Activated B cell treated with CpG ODN at 0.5 μM for 24 hours (primary cell): Measurements from ENCODE around the gene PRKACA. TPM values are rescaled to one million over a fixed set of nuclear protein-coding genes. Genes with fewer than 3 reads are reported as not detected.

Experiments
- ATAC-seq: fragments of 200-7000 bp; cut with Tn5 transposase; one replicate; pipeline ENCODE4 v1.10.0; 2021; ENCODE audit warnings: low read depth, mild to moderate bottlenecking, moderate library complexity
- CTCF ChIA-PET: fragments of 350-600 bp; sonication (Branson Sonifier 250); formaldehyde crosslinking; loops from one replicate; lab custom pipeline; 2021; ENCODE audit warnings: antibody characterized with exemption; lab: Charles Lee
- POLR2A ChIA-PET: fragments of 350-600 bp; sonication (Branson Sonifier 250); formaldehyde crosslinking; loops from one replicate; lab custom pipeline; 2021; ENCODE audit warnings: antibody characterized with exemption; lab: Charles Lee
- DNase-seq: peaks from one replicate; pipeline ENCODE4 v3.0.0; 2022
- H3K27ac Mint-ChIP-seq: one replicate; pipeline ENCODE4 v1.8.0; 2020; ENCODE audit warnings: mixed read lengths
- H3K27me3 Mint-ChIP-seq: one replicate; pipeline ENCODE4 v1.8.0; 2021; ENCODE audit warnings: mixed read lengths
- H3K36me3 Mint-ChIP-seq: one replicate; pipeline ENCODE4 v1.8.0; 2021; ENCODE audit warnings: low read depth, mixed read lengths
- H3K4me1 Mint-ChIP-seq: one replicate; pipeline ENCODE4 v1.8.0; 2021; ENCODE audit warnings: mixed read lengths
- H3K4me3 Mint-ChIP-seq: one replicate; pipeline ENCODE4 v1.8.0; 2020; ENCODE audit warnings: mild to moderate bottlenecking, mixed read lengths
- H3K9me3 Mint-ChIP-seq: one replicate; pipeline ENCODE4 v1.8.0; 2020; ENCODE audit warnings: mixed read lengths
- CTCF ChIP-seq: fragments of 200-600 bp; IDR thresholded peaks from one replicate; pipeline ENCODE4 v1.8.0; 2022; ENCODE audit warnings: antibody characterized with exemption, mild to moderate bottlenecking
- intact Hi-C: fragments of 100-400 bp; cut with micrococcal nuclease; formaldehyde crosslinking; loops from one replicate; pipeline ENCODE4 v1.15.1; 2024
- total RNA-seq: library from RNA; stranded (reverse); gene quantifications from 2 replicates; pipeline ENCODE4 v1.2.3, GENCODE V29; 2022

PRKACA gene
- total RNA-seq, 1 donor from 2014 or later = 43.7 TPM

GRCh38 chr19:14096272-14096992 is 21.1 kb downstream of the PRKACA start:
- H3K27ac Mint-ChIP-seq = no peak overlapping the region
- peaks cover 13% of the 10 kb centered on the region for H3K4me1 Mint-ChIP-seq
- no peak overlapping the region for H3K4me3 Mint-ChIP-seq
- CTCF ChIA-PET = no interaction called here
- peaks cover 3% of the 10 kb centered on the region for H3K9me3 Mint-ChIP-seq
- POLR2A ChIA-PET = no interaction called here
- H3K36me3 Mint-ChIP-seq = peaks cover 25% of the 10 kb centered on the region
- intact Hi-C loops = no loop called here
- DNase-seq (no peak), ATAC-seq (no peak)
- no peaks in the 10 kb centered on the region for H3K27me3 Mint-ChIP-seq
- TF ChIP-seq CTCF = no peak

GRCh38 chr19:14094854-14095253 is 22.7 kb downstream of the PRKACA start:
- Mint-ChIP-seq H3K36me3 (peaks cover 17% of the 10 kb centered on the region), H3K27me3 (no peaks in the 10 kb centered on the region), H3K27ac (no peak overlapping the region), H3K9me3 (peaks cover 3% of the 10 kb centered on the region), H3K4me3 (no peak overlapping the region), H3K4me1 (peaks cover 14% of the 10 kb centered on the region)
- ATAC-seq (no peak), DNase-seq (no peak)
- intact Hi-C loops = loop anchor here (5.0 kb wide), 1 partner anchor 348 kb away; a partner anchor contains a TSS
- CTCF ChIA-PET = interaction anchor here (1.9 kb wide), 1 partner anchor 21 kb away, joined by 6 read pairs; no protein-coding TSS in a partner anchor
- POLR2A ChIA-PET = interaction anchor here (0.5 kb wide), 1 partner anchor 823 kb away, joined by 4 read pairs; no protein-coding TSS in a partner anchor
- TF ChIP-seq CTCF = no peak

GRCh38 chr19:14093117-14093823 is 24.3 kb downstream of the PRKACA start:
- Mint-ChIP-seq H3K36me3 (peaks cover 23% of the 10 kb centered on the region), H3K27ac (peak overlapping the region; percentile 63), H3K4me3 (peak overlapping the region; percentile 32), H3K9me3 (peaks cover 3% of the 10 kb centered on the region), H3K4me1 (peaks cover 18% of the 10 kb centered on the region), H3K27me3 (no peaks in the 10 kb centered on the region)
- intact Hi-C loops = loop anchor here (5.0 kb wide), 1 partner anchor 346 kb away; a partner anchor contains a TSS
- no peak for ATAC-seq
- no peak for DNase-seq
- ChIA-PET CTCF (interaction anchor here (1.9 kb wide), 1 partner anchor 20 kb away, joined by 6 read pairs; no protein-coding TSS in a partner anchor), POLR2A (interaction anchor here (0.5 to 1.1 kb wide), 3 partner anchors 11 to 255 kb away, joined by 3 to 6 read pairs (median 3); no protein-coding TSS in a partner anchor)
- TF ChIP-seq CTCF = no peak

GRCh38 chr19:14091813-14092462 is 25.6 kb downstream of the PRKACA start:
- peak overlapping the region; percentile 99 for H3K27ac Mint-ChIP-seq
- intact Hi-C loops = loop anchor here (1.0 to 5.0 kb wide), 6 partner anchors 19 to 937 kb away; partner anchors contain the start of genes DCAF15 and PRKACA
- peaks cover 18% of the 10 kb centered on the region for H3K4me1 Mint-ChIP-seq
- peaks cover 3% of the 10 kb centered on the region for H3K9me3 Mint-ChIP-seq
- TF ChIP-seq CTCF = no peak
- ChIA-PET POLR2A (interaction anchor here (0.6 to 1.9 kb wide), 7 partner anchors 10 to 278 kb away, joined by 3 to 15 read pairs (median 5); partner anchors contain the start of genes ASF1B and PRKACA), CTCF (interaction anchor here (1.1 kb wide), 1 partner anchor 18 kb away, joined by 3 read pairs; no protein-coding TSS in a partner anchor)
- DNase-seq (no peak), ATAC-seq (no peak)
- H3K36me3 Mint-ChIP-seq = peaks cover 21% of the 10 kb centered on the region
- H3K27me3 Mint-ChIP-seq = no peaks in the 10 kb centered on the region
- peak overlapping the region; percentile 99 for H3K4me3 Mint-ChIP-seq
